NCI-H69 (cell line): Measurements from ENCODE around the gene ACSS1.

ENCODE experiments used
- DNase-seq: peaks from one replicate; lab custom pipeline; 2025; lab: John Stamatoyannopoulos, UW

The ACSS1 gene

GRCh38 chr20:25030649-25031207 is 27.2 kb downstream of the ACSS1 start:
- DNase-seq, result no peak

DNA sequence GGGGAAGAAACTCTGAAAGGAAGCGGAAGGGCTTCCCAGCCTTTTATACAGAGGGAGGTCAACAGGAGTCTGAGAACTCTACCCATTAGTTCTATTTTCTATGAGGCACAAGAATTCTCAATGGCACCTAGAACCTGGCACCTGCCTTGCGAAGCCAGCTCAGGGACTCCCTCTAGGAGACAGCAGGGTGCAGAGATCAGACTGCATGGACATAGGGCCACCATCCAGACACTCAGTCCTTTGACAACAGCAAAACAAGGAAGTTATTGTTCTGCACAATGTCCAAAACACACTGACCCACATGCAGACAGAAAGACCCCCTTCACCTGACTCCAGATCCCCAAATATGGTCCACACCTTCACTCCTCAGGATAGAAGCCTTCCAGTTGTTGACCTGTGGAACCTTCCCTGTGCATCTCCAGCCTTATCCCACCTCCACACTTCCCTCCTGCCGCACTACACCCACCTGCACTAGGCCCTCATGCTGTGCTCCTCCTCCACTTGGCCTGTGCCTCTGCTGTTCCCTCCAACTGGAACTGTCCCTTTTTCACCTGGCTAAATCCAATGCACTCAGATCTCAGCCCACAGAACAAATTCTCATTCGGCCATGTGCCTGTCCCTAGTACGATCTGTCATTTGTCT is 27.8 kb downstream of the ACSS1 start:
- no peak for DNase-seq

GRCh38 chr20:25025986-25026605 is 31.8 kb downstream of the ACSS1 start:
- no peak for DNase-seq

DNA sequence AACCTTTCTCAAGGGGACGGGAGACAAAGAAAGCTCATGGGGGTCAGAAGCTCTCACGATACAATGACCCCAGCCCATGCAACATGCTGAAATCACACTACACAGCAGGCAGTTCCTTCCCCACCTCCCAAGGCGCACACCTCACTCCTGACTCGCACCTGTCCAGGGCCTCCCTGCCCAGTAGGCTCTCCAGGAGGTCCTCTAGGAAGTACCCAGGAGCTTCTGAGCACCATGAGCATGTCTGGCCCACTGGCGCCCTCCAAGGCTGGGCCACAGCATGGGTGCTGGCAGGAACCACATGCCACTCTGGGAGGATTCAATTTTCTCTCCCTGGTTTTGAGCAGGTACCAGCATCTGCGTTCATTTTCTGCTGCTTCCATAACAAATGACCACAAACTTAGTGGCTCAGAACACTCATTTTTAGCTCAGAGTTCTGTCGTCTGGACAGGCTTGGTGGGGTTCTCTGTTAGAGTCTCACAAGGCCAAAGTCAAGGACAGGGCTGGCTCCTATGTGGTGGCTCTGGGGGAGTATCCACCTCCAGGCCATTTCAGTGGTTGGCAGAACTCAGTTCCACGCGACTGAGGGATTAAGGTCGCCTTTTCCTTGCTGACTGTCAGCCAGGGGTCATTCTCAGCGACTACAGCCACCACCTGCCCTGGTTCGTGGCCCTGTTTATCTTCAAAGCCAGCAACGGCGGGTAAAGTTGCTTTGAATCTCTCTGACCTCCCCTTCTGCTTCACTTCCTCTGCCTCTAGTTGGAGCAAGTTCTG is 32.7 kb downstream of the ACSS1 start:
- DNase-seq, result peak; percentile 11

- DNase-seq, result no peak
Measured at GRCh38 chr20:25024171-25024570, 33.8 kb downstream of the ACSS1 start.

GRCh38 chr20:25023356-25023755 is 34.6 kb downstream of the ACSS1 start:
- DNase-seq, result no peak

- DNase-seq, result peak; percentile 8
Measured at GRCh38 chr20:25022680-25023079, 35.3 kb downstream of the ACSS1 start.

- no peak for DNase-seq
Measured at GRCh38 chr20:25021336-25021735, 36.6 kb downstream of the ACSS1 start.

DNA sequence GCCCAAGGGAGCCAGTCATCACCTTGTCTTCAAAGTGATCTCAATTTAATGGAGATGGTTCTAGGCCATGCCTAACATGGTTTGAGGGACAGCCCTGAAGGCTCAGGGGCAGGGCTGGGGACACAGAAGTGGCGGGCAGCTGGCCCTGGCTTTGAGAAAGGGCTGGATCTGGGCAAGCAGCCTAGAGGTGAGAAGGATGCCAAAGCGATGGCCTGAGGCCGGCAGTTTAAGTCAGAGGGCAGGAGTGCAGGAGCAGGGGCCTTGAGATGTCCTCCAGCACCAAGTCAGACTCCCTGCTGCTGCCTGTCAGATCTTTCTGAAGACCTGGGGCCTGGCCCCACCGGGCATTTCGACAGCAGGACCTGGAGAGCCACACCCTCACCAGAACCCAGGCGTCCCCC is 37.0 kb downstream of the ACSS1 start:
- no peak for DNase-seq

DNA sequence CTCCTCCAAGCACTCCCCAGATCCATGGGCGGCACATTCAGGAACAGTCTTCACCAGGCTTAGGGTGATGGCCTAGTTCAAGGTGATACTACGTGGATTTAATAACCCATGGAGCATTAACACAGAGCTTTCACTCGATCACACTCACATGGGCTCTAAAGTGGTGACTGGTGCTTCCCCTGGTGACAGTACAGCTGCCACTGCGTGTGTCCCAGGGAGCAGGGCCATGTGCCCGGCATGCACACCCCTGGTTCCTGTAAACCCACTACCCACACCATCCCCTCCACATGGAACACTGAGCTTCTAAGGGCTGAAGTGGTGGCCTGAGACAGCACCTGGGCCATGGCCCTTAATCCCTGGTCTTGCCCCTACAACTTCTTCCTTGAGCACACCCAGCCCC is 37.6 kb downstream of the ACSS1 start:
- no peak for DNase-seq

DNA sequence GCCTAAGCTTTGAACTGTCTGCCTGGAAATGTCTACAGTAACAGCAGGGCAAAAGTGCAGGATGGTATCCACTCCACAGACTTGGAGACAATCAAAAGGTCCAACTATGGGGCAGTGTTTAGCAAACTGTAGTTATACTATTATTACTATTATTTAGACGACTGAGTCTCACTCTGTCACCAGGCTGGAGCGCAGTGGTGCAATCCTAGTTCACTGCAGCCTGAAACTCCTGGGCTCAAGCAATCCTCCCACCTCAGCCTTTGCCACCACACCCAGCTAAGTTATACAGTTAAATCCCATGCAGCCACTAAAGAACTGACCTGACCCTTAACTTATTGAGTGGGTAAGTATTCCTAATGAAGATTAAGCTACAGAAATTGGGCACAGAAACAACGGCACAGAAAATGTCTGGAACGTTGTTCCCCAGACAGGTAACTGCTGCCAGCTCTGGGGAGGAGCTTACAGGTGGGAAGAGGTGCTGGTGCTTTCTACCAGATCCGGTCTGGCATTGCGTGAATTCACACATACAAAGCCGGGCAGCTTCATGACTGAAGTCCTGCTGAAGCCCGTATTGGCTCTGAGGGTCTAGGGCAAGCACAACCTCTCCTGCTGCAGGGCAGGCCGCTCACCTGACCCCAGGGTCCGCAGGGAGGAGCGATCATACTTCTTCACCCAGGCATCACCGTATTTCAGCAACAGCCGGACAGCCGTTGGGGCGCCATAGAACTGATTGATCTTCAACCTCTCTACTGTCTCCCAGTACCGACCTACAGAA is 38.4 kb downstream of the ACSS1 start:
- no peak for DNase-seq

DNA sequence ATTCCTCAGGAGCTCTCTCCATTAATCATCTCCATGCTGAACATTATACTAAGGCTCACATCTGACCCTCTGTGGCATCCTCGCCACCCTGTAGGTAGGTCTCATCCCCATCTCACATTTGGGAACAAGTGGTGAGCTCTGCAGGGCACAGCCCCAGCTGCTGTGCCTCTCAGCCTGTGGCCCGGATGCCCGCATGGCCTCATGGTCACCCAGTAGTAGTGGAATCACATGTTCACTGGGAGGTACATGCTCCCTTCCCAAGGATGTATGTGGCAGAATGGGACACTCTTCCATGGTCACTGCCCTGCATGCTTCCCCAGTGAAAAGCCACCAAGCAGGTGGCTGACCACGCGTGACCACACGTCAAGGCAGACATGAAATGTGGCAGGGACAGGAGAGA is 39.1 kb downstream of the ACSS1 start:
- DNase-seq, result no peak

- no peak for DNase-seq
Measured at GRCh38 chr20:25018425-25018824, 39.5 kb downstream of the ACSS1 start.

- DNase-seq, result peak; percentile 97
Measured at GRCh38 chr20:25017257-25017803, 40.6 kb downstream of the ACSS1 start.

- DNase-seq, result no peak
Measured at GRCh38 chr20:25016471-25016870, 41.5 kb downstream of the ACSS1 start.

DNA sequence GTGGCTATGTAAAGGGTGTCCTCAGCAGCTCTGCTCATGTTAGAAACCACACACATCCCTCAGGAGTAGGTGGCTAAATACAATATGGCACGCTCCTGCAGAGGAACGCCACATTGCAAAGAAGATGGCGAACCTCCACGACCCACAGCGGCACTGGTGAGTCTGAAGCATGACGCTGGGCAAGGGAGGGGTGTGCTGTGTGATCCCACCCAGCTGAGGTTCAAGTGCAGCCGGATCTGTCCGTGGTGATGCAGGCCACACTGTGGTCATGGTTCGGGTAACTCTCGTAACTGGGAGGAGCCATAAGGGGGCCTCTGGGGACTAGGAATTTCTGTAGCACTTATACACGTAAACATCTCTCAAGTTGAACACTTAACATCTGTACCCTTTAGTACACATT is 42.0 kb downstream of the ACSS1 start:
- no peak for DNase-seq

DNA sequence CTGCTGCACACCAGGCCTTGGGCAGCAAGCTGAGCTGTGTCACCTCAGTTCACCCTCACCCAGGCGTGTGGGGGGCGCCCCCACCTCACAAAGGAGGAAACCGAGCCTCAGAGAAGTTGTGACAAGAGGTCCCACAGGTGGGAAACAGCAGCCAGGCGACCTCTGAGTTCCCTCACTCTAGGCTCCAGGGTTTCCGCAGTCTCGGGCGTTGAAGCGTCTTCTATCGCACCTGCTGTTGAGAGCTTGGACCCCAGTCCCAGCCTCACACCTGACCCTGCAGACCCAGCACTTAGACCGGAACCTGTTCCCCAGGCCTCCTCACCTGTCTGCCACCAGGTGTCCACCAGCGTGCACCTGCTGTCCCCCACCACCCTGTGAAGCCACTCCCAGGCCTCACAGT is 43.1 kb downstream of the ACSS1 start:
- DNase-seq, result peak; percentile 14

DNA sequence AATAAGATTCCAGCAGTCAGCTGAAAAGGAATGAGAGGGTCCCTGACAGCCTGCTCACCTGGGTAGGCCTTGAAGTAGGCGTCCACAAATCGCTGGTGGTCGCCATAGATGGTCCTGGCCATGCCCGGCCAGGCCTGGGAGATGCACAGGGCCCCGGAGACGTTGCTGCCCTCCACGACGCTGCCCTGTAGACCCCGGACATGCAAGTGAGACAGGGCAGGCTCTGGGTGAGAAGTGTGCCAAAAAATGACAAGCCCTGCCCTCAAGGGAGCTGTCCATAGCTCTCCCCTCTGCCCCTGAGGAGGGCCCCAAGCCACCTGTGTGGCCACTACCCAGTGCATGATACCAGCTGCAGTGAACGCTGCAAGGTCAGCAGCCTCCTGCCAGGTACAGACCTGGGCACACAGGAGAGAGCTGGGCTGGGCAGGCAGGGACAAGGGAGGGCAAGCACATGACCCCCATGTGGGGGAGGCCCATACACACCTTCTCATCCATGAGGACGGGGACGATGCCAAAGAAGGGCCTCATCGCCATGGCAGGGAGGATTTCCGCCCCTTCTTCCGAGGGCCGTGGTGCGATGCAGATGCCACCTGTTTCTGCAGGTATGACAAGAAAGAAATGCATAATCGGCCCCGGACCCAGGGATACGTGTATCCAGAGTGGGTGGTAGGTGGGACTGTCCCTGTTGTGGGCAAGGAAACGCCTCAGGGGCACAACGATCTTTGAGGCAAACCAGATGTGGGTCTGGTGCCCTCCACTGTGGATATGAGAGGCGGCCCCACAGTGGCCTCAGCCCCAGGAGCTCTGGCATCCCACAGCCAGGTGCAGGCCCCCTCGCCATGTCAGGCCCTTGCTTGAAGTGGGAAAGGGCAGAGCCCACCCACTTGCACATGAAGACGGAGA is 44.2 kb downstream of the ACSS1 start:
- no peak for DNase-seq

- no peak for DNase-seq
Measured at GRCh38 chr20:25012616-25013189, 45.2 kb downstream of the ACSS1 start.

- no peak for DNase-seq
Measured at GRCh38 chr20:25011831-25012241, 46.1 kb downstream of the ACSS1 start.
